GM21447 (cell line): ENCODE results near the gene TMEM164.

Experiments
- ATAC-seq: cut with Tn5 transposase; IDR thresholded peaks from one replicate; pipeline ENCODE4 v1.9.1; 2021; ENCODE audit not compliant: unreplicated experiment

The TMEM164 gene

DNA sequence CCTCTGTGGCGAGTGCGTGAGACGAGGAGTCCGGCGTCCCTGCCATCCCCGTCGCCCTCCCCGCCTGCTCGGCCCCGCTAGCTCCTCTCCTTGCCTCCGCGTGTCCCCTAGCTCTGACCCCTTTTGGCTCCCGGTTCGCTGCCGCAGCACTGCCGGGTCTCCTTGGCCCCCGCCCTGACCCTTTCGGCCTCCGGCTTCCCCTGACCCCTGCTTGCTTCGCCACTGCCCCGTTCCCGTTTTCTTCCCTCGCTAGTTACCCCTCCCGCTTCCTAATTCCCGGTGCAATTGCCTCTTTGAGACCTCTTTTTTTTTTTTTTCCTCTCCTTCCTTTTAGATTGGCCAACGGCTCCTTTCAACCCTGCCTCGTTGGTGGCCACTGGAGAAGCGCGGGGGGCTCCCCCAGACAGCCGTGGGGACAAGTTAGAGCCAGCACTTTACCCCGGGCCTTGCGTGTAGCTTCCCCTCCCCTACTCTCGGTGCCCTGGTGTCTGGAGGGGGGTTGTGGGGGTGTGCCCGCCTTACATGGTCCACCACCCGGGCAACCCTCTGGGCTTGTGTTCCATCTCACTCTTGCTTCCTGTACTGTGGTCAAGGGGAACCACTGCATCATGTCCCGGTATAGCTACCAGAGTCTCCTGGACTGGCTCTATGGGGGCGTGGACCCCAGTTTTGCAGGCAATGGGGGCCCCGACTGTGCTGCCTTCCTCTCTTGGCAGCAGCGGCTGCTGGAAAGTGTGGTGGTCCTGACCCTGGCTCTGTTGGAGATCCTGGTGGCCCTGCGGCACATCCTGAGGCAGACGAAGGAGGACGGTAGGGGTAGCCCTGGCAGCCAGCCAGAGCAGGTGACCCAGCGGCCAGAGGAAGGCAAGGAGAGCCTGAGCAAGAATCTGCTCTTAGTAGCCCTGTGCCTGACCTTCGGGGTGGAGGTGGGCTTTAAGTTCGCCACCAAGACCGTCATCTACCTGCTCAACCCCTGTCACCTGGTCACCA is 548 bp downstream of the TMEM164 start:
- peak; percentile 22 for ATAC-seq

DNA sequence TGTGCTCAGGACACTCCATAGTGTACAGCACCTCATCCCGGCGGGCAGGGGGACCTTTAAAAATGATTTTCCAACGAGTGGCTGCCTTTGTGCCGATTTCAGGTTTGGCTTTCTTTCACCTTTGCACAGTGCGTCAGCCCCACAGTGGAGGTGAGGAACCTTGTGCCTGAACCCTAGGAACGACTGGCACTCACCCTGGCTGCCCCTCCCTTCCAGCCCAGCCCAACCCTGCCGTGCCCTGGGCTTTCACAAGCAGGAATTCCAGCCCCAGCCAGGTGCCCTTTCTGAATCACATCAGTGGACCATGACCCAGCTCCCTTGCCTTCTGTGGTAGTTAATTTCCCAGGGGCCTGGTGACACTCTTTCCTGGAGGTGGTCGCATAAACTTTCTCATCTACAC is 1.3 kb downstream of the TMEM164 start:
- ATAC-seq = no peak

- ATAC-seq = no peak
These were observed 1.9 kb downstream of the TMEM164 start for GRCh38 chrX:110004731-110005369.

DNA sequence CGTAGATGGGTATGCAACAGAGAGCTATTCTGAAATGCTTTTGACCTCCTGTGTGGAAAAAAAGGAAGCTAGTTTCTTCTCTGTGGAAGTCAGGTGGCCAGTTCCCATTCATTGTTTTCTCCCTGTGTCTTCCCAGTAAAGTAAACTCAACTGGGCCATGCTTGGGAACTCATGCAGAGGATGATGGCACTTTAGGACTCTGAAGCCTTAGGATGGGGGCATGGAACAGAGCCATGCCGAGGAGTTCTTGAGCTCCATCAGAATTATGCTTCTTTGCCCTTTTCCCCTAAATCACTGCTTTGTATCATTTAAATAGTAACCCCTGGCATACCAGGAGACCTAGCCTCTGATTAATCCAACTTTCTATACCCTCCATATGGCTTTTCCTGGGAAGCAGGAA is 3.2 kb downstream of the TMEM164 start:
- ATAC-seq = no peak

DNA sequence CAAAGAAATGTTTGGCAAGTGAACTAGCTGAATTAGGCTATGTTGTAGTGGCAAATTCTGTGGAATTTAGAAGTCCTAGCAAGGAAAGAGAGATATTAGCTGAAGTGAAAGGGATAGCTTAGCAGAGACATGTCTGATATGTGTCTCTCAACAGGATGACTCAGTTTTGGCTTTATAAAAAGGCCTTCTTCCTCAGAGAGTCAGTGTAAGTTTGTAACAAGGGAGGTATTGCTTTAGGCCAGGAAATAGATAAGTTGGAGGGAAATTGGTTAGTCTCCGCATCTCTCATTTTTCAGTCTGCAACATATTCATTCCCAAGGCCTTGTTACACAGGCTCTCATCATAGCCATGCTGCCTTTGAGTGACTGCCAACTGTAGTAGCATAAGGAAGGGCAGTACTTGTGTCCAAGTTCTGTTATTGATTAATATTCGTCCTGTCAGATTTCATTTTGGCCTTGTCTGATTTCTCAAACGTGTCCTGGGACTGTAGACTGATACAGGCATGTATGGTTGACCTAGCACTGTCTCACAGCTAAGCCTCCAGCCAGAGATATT is 4.0 kb downstream of the TMEM164 start:
- ATAC-seq = no peak

GRCh38 chrX:110008011-110008635 is 5.2 kb downstream of the TMEM164 start:
- no peak for ATAC-seq

DNA sequence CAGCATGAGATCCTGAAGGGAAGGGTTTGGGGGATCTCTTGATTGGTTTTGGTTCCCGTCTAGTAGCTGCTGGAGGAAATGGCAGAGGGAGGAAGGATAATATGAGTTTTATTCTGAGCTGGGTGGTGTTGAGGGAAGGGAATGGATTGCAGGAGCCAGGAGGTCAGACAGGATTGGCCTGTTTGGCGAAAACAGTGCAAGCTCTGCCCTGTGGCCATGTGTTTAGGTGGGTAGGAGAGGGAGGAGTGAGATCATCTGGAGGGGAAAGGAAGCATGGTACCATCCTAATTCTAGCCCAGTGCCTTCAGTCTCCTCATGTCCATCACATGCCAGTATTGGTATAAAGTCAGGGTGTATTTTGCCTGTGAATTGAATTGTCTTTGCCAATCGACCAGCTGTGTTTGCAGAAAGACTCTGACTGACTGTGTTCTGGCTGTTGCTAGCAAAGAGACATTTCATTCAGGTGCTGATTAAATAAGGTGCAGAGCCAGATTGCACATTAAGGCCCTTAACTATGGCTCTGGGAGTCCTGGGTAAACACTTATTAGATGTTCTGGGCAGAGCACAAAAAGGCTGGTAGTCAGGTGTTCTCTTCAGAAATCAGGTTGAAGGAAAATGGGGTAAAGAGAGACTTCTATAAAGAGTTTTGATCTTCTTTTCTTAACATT is 10.0 kb downstream of the TMEM164 start:
- no peak for ATAC-seq

DNA sequence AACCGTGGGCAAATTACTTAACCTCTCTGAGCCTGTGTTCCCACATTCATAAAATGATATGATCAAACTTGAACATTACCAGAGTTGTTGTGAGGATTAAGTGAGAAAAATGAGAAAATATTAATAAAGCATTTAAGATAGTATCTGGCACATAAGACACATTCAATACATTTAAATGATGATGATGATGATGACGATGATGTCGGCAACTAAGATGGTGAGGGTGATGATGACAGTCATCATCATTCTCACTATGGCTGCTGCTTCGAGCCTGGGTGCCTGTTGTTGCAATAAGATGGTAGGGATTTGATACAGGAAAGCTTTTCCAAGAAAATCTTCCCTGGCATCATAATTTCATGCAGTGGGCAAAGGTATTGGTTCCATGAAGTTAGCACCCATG is 11.1 kb downstream of the TMEM164 start:
- no peak for ATAC-seq

- ATAC-seq = no peak
These were observed 12.1 kb downstream of the TMEM164 start for GRCh38 chrX:110015032-110015431.

GRCh38 chrX:110015915-110016314 is 13.0 kb downstream of the TMEM164 start:
- ATAC-seq = no peak

- no peak for ATAC-seq
These were observed 17.6 kb downstream of the TMEM164 start for GRCh38 chrX:110020536-110020935.

DNA sequence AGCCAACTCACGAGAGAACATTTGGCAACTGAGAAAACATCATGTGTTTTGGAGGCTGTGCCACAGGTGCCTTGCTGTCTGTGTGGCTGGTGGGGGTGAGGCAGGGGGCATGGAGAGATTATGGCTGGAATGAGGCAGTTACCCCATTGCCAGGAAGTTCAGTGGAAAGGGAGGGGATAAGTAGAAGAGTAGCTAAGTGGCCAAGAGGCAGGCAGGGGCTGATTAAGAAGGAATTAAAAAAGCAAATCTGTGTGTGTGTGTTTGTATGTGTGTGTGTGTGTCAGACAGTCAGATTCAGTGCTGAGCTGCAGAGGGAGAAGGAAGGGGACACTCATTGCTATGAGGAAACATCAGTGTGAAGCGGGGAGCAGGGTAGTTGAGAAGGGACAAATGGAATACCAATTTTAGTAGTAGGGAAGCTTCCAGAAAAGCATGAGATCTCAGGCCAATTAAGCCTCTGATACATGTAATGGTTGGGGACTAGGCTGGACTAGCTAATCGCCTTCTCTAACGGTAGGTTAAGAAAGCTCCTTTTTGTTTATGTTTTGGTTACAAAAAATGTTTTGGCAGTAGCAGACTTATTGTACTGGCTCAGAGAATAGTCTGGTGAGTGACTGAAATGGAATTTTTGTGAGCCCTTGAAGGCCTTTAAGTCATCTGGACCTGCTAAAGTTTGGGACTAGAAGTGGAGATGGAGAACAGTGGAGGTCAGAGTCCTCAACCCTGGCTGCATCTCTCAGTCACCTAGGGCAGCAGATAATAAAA is 18.5 kb downstream of the TMEM164 start:
- no peak for ATAC-seq

DNA sequence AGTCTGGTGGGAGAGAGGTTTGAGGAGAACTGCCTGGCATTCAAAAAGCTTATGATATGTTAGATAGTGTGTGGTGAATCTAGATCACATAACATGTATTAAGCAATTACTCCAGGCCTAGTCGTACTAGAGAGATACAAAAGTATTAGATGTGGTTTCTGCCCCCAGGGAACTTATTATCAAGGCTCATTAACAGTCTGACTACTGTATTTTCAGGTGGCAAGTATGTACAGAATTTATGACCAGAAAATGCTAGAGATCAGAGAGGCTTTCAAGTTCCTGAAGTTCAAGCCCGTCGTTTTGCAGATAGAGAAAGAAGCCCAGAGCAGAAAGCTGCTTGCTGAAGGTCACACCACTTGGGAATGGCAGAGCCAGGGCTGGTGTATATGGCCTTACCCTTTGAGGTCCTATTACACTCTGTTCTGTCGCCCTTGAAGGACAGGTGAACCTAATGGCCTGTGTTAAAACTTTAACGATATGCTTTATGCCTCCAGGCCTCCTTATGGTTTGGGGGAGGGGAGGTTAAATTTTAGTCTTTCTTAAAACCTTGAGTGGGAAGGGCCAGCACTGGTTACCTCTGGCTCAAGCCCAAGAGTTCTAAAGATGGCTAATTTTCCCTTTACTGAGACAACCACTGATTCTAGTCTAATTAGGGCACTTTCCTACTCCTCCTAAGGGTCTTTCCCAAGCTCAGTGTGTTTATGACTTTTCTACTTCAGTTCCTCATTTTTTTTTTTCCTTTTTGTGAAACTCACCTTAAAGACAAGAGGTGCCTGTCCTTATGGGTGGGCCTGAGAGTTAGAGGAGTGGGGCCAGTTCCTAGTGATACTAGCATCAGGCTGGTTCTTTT is 19.9 kb downstream of the TMEM164 start:
- no peak for ATAC-seq

- no peak for ATAC-seq
These were observed 22.5 kb downstream of the TMEM164 start for GRCh38 chrX:110025395-110025794.

DNA sequence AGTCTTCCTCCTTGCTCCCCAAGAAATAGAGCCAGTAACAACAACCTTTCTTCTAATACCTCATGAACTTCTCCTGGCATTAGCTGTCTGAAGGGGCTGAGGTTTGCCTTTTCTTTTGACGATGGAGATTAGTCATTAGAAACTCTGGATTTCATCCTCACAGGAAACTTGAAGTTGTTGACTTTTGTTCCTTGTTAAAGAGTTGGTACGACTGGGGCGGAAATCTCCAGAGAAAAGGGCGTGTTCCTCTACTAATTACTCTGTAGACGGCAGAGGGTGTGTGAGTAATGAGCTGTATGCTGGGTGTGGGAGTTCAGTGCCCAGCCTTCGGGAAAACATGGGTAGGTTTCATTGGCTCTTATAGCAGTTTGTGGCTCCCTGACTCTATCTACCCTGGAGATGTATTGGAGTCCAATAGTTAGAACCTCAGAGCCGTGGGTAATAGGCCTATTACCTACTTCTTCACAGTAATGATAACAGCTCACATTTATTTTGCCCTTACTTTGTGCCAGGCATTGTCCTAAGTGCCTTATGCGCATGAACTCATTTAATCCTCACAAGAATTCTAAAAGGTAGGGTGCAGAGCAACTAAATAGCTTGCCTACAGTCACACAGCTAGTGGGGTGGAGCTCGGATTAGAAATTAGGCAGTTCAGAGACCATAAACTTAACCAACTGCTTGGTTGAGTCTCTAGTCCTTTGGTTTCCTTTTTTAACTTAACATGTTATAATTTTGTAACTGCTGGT is 23.4 kb downstream of the TMEM164 start:
- no peak for ATAC-seq

DNA sequence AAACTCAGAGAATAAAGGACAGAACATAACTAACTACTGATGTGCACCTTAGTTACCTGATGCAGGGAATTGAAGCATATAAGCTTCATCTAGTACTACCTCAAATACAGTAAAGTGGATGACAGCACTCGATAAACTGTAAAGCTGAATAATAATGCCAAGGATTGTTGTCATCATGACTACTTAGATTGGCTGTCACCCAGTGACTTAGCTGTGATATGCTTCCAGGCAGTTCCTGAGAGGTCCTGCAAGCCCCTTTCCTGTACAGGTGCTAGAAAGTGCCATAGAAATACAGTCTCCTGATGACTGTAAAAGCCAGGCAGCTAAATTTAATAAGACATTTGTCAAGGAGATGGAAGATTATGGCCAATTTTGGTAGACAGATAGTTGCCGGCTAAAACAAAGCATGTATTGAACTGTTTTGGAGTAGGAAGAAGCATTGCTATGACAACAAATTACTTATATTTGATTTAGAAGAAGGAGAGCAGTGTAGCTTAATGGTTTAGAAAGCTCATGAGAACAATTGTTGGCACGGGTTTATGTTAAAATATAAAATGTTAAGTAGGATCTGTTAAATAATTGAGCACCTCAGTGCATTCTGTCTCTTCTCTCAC is 29.7 kb downstream of the TMEM164 start:
- ATAC-seq = no peak

GRCh38 chrX:110034036-110034435 is 31.1 kb downstream of the TMEM164 start:
- no peak for ATAC-seq
